Activated CD8-positive, alpha-beta T cell treated with anti-CD3 and anti-CD28 coated beads, Interleukin-2, amount 10 ng/mL, durations not matched to agents 7 days and 5 days (primary cell): Measurements from ENCODE around the gene MYO9A. TPM values are rescaled to one million over a fixed set of nuclear protein-coding genes. Genes with fewer than 3 reads are reported as not detected.

ENCODE experiments used
- ATAC-seq: fragments of 150-1000 bp; cut with Tn5 transposase; one replicate; pipeline ENCODE4 v1.10.0; 2021; ENCODE audit warnings: moderate library complexity
- CTCF ChIA-PET: fragments of 350-600 bp; sonication (Branson Sonifier 250); formaldehyde crosslinking; loops from one replicate; lab custom pipeline; 2021; ENCODE audit warnings: antibody characterized with exemption; lab: Charles Lee
- POLR2A ChIA-PET: fragments of 350-600 bp; sonication (Branson Sonifier 250); formaldehyde crosslinking; loops from one replicate; lab custom pipeline; 2021; ENCODE audit warnings: antibody characterized with exemption; lab: Charles Lee
- DNase-seq: peaks from one replicate; pipeline ENCODE4 v3.0.0-alpha.2; 2020
- H3K27ac Mint-ChIP-seq: one replicate; pipeline ENCODE4 v1.8.0; 2021; ENCODE audit warnings: mild to moderate bottlenecking, mixed read lengths
- H3K27me3 Mint-ChIP-seq: one replicate; pipeline ENCODE4 v1.8.0; 2021; ENCODE audit warnings: low read depth, mixed read lengths
- H3K36me3 Mint-ChIP-seq: one replicate; pipeline ENCODE4 v1.8.0; 2021; ENCODE audit warnings: low read depth, mixed read lengths
- H3K4me1 Mint-ChIP-seq: one replicate; pipeline ENCODE4 v1.8.0; 2021; ENCODE audit warnings: low read depth, mixed read lengths
- H3K4me3 Mint-ChIP-seq: one replicate; pipeline ENCODE4 v1.8.0; 2021; ENCODE audit warnings: mild to moderate bottlenecking, mixed read lengths
- H3K9me3 Mint-ChIP-seq: one replicate; pipeline ENCODE4 v1.8.0; 2022; ENCODE audit warnings: mixed read lengths; ENCODE audit not compliant: insufficient read depth
- total RNA-seq, 2 experiments: library from RNA; stranded (reverse); gene quantifications; one replicate each; pipeline ENCODE4 v1.2.3, GENCODE V29; 2021

Gene MYO9A
- total RNA-seq, 2 experiments from 2014 or later = 19.0 to 21.3 TPM

DNA sequence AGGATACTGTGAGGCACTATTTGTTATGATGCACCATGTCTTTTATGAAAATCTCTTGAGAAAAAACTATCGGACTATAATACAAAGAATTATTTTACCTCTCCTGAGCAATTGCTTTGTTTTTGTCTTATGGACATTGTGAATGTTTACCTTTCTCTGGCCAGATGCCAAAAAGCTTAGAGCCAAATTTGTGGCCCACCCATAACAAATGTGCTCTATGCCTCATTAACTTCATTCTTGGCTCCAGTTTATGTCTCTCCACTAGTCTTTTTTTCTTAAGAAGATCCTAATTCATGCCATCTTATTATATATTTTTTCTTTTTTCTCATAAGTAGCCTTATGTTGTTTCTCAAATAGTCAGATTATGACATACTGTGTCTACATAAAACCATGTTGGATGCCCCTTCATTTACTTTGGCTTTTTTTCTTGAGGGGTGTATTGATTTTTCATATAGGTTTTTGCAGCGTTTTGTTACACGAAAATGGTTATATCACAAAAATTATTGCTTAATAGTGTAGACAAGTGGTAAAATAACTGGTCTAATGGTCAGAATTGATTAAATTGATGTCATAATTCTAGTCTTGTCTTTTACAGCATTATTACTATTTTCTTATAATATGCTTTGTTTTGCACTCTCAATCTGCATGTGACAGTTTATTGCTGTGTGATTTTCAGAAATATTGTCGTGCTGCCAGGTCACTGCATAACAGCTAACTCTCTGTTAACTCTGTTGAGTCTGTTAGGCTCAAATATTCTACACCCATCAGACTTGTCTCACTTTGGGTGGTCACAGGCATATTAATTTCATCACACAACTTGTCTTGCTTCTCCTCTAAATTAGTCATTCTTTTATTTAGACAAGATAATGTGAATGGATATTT is 18.5 kb upstream of the MYO9A start:
- Mint-ChIP-seq H3K4me1 (peaks cover 4% of the 10 kb centered on the region), H3K4me3 (no peak overlapping the region), H3K36me3 (no peaks in the 10 kb centered on the region), H3K27ac (no peak overlapping the region), H3K27me3 (no peaks in the 10 kb centered on the region), H3K9me3 (no peaks in the 10 kb centered on the region)
- ATAC-seq = no peak
- ChIA-PET POLR2A (no interaction called here), CTCF (no interaction called here)
- no peak for DNase-seq

- H3K4me3 Mint-ChIP-seq = no peak overlapping the region
- H3K27ac Mint-ChIP-seq = no peak overlapping the region
- H3K27me3 Mint-ChIP-seq = no peaks in the 10 kb centered on the region
- ChIA-PET POLR2A (no interaction called here), CTCF (no interaction called here)
- H3K36me3 Mint-ChIP-seq = no peaks in the 10 kb centered on the region
- no peak for DNase-seq
- H3K9me3 Mint-ChIP-seq = no peaks in the 10 kb centered on the region
- no peaks in the 10 kb centered on the region for H3K4me1 Mint-ChIP-seq
- ATAC-seq = no peak
Measured at GRCh38 chr15:72135719-72136118, 17.8 kb upstream of the MYO9A start.

DNA sequence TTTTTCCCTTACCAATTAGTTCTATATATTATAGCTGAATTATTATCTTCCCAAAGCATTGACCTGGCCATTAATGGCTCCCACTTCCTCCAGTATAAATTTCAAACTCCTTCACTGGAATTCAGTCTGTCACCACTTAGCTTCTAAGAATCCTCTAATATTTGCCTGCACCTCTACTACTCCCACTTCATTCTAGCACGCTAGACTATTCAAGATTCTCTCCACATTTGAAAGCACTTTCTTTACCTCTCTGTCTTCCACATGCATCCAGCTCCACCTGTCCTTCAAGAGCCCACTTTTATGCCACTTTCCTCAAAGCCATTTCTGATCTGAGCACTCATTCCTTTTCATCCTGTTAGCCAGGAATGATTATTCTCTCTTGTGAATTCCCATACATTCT is 15.3 kb upstream of the MYO9A start:
- POLR2A ChIA-PET = interaction anchor here (0.6 kb wide), 1 partner anchor 15 kb away, joined by 3 read pairs; the partner anchor contains the start of genes MYO9A and SENP8
- Mint-ChIP-seq H3K4me3 (no peak overlapping the region), H3K27me3 (no peaks in the 10 kb centered on the region), H3K36me3 (no peaks in the 10 kb centered on the region), H3K27ac (no peak overlapping the region), H3K9me3 (no peaks in the 10 kb centered on the region), H3K4me1 (no peaks in the 10 kb centered on the region)
- CTCF ChIA-PET = no interaction called here
- ATAC-seq = no peak
- DNase-seq = no peak

DNA sequence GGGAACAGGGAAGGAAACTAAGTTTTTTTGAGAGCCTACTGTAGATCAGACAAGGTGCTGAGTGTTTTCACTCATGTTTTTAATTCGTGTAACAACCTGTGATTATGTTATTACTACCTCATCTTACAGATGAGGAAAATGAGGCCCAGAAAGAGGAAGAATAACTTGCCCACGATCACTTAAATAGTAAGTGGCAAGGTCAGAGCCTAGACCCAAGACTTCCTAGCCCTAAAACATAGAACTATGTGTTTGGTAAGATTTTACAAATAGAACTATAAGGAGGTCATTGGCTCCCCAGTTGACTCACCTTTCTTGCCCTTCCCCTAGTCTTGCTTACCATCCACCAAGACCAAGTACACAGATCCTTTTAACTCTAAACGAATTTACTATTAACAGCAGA is 14.0 kb upstream of the MYO9A start:
- CTCF ChIA-PET = no interaction called here
- no peaks in the 10 kb centered on the region for H3K4me1 Mint-ChIP-seq
- no peak overlapping the region for H3K4me3 Mint-ChIP-seq
- ATAC-seq = no peak
- H3K27me3 Mint-ChIP-seq = no peaks in the 10 kb centered on the region
- no peak overlapping the region for H3K27ac Mint-ChIP-seq
- POLR2A ChIA-PET = no interaction called here
- H3K9me3 Mint-ChIP-seq = no peaks in the 10 kb centered on the region
- H3K36me3 Mint-ChIP-seq = no peaks in the 10 kb centered on the region
- no peak for DNase-seq

- no peak overlapping the region for H3K27ac Mint-ChIP-seq
- H3K4me1 Mint-ChIP-seq = no peaks in the 10 kb centered on the region
- ChIA-PET POLR2A (no interaction called here), CTCF (no interaction called here)
- ATAC-seq (no peak), DNase-seq (no peak)
- no peaks in the 10 kb centered on the region for H3K36me3 Mint-ChIP-seq
- no peaks in the 10 kb centered on the region for H3K27me3 Mint-ChIP-seq
- no peak overlapping the region for H3K4me3 Mint-ChIP-seq
- no peaks in the 10 kb centered on the region for H3K9me3 Mint-ChIP-seq
Measured at GRCh38 chr15:72130272-72130671, 12.3 kb upstream of the MYO9A start.

- DNase-seq = no peak
- CTCF ChIA-PET = interaction anchor here (1.5 kb wide), 1 partner anchor 28 kb away, joined by 7 read pairs; no protein-coding TSS in a partner anchor
- no peak overlapping the region for H3K27ac Mint-ChIP-seq
- H3K4me3 Mint-ChIP-seq = no peak overlapping the region
- H3K36me3 Mint-ChIP-seq = no peaks in the 10 kb centered on the region
- no peaks in the 10 kb centered on the region for H3K4me1 Mint-ChIP-seq
- H3K9me3 Mint-ChIP-seq = no peaks in the 10 kb centered on the region
- ATAC-seq = no peak
- H3K27me3 Mint-ChIP-seq = no peaks in the 10 kb centered on the region
- POLR2A ChIA-PET = no interaction called here
Measured at GRCh38 chr15:72128359-72128758, 10.4 kb upstream of the MYO9A start.

DNA sequence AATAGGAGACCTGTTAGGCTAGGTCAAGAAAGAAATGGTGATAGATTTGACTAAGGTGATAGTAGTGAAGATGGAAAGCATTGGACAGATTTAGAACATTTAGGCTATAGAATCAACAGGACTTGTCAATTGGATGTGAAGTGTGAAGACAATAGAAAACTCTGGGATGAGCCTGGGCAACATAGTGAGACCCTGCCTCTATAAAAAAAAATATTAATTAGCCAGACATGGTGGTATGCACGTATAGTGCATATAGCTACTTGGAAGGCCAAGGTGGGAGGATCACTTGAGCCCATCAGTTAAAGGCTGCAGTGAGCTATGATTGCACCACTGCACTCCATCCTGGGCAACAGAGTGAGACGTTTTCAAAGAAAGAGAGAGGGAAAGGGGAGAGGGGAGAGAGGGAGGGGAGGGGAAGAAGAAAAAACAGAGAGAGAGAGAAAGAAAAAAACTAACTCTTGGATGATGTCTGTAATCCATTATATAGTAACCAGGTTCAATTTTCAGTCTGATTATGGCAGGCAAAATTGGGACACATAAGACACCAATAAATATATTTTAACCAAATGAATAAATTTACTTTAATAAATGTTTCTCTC is 9.9 kb upstream of the MYO9A start:
- no peaks in the 10 kb centered on the region for H3K4me1 Mint-ChIP-seq
- no peak for ATAC-seq
- POLR2A ChIA-PET = no interaction called here
- CTCF ChIA-PET = interaction anchor here (1.5 kb wide), 1 partner anchor 28 kb away, joined by 7 read pairs; no protein-coding TSS in a partner anchor
- DNase-seq = no peak
- no peak overlapping the region for H3K27ac Mint-ChIP-seq
- H3K4me3 Mint-ChIP-seq = no peak overlapping the region
- H3K9me3 Mint-ChIP-seq = no peaks in the 10 kb centered on the region
- no peaks in the 10 kb centered on the region for H3K27me3 Mint-ChIP-seq
- no peaks in the 10 kb centered on the region for H3K36me3 Mint-ChIP-seq

DNA sequence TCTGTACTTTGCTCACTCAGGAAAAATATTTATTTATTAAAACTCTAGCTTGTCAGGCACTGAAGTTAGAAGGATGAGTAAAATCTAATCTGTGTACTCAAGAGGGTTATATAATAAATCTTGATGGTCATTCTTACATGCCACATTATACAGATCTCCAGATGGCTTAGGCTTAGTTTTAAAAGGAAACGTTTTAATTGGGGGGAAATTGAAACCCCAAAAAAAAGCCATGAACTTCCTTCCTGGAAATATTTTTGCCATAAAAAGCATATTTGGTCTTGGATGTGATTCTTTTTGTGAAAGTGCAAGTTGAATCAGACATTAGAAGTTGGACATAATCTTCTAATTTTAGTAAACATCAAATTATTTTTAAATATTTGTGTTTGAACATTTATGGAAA is 6.3 kb upstream of the MYO9A start:
- no peak overlapping the region for H3K4me3 Mint-ChIP-seq
- H3K27ac Mint-ChIP-seq = no peak overlapping the region
- ChIA-PET CTCF (interaction anchor here (1.0 kb wide), 1 partner anchor 32 kb away, joined by 3 read pairs; no protein-coding TSS in a partner anchor), POLR2A (no interaction called here)
- H3K36me3 Mint-ChIP-seq = no peaks in the 10 kb centered on the region
- DNase-seq (no peak), ATAC-seq (no peak)
- peaks cover 4% of the 10 kb centered on the region for H3K4me1 Mint-ChIP-seq
- no peaks in the 10 kb centered on the region for H3K27me3 Mint-ChIP-seq
- H3K9me3 Mint-ChIP-seq = no peaks in the 10 kb centered on the region

DNA sequence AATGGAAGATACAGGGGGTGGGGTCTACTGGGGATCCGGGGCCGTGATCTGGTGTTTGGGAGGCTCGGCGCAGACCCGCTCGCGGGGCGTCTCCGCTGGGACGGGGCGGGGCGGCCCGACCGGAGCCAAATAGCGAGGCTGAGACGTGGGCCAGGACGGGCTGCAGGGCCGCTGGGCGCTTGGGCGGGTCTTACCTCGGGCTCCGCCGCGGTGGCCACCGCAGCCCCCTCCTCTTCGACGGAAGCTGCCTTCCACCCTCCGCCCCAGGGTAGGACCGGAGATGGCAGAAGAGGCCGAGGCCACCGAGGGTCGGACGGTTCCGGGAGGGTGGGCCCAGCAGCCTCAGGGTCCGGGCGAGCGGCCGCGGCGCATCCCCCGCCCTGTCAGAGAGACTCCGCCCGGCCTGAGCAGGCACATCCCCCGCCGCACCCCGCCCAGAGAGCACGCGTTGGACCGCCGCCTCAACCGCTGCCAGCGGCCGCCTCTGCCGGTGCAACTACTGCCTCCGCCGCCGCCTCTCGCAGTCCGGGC is 399 bp downstream of the MYO9A start:
- H3K9me3 Mint-ChIP-seq = no peaks in the 10 kb centered on the region
- CTCF ChIA-PET = interaction anchor here (0.9 to 1.5 kb wide), 2 partner anchors 38 to 109 kb away, joined by 3 to 7 read pairs; no protein-coding TSS in a partner anchor
- POLR2A ChIA-PET = interaction anchor here (0.6 to 0.9 kb wide), 2 partner anchors 16 to 37 kb away, joined by 3 read pairs; no protein-coding TSS in a partner anchor
- peak; percentile 81 for ATAC-seq
- DNase-seq = peak; percentile 70
- peaks cover 28% of the 10 kb centered on the region for H3K4me1 Mint-ChIP-seq
- H3K36me3 Mint-ChIP-seq = no peaks in the 10 kb centered on the region
- H3K27ac Mint-ChIP-seq = peak overlapping the region; percentile 98
- peak overlapping the region; percentile 95 for H3K4me3 Mint-ChIP-seq
- H3K27me3 Mint-ChIP-seq = peaks cover 4% of the 10 kb centered on the region

GRCh38 chr15:72116731-72117485 is 1.0 kb downstream of the MYO9A start:
- DNase-seq = peak; percentile 49
- POLR2A ChIA-PET = interaction anchor here (0.9 kb wide), 1 partner anchor 36 kb away, joined by 3 read pairs; no protein-coding TSS in a partner anchor

GRCh38 chr15:72113347-72114031 is 4.5 kb downstream of the MYO9A start:
- Mint-ChIP-seq H3K4me1 (peaks cover 17% of the 10 kb centered on the region), H3K27me3 (peaks cover 4% of the 10 kb centered on the region), H3K9me3 (no peaks in the 10 kb centered on the region), H3K4me3 (no peak overlapping the region), H3K36me3 (no peaks in the 10 kb centered on the region), H3K27ac (no peak overlapping the region)
- ATAC-seq = no peak
- no peak for DNase-seq
- CTCF ChIA-PET = interaction anchor here (1.2 kb wide), 1 partner anchor 333 kb away, joined by 3 read pairs; no protein-coding TSS in a partner anchor
- POLR2A ChIA-PET = no interaction called here

More at GRCh38 chr15:72116731-72117485, 1.0 kb downstream of the MYO9A start:
- Mint-ChIP-seq H3K27me3 (peaks cover 4% of the 10 kb centered on the region), H3K4me3 (peak overlapping the region; percentile 95), H3K9me3 (no peaks in the 10 kb centered on the region), H3K27ac (peak overlapping the region; percentile 88), H3K36me3 (no peaks in the 10 kb centered on the region), H3K4me1 (peaks cover 28% of the 10 kb centered on the region)
- CTCF ChIA-PET = interaction anchor here (1.5 kb wide), 1 partner anchor 39 kb away, joined by 3 read pairs; no protein-coding TSS in a partner anchor
- peak; percentile 0 for ATAC-seq
